ENCODE results near the gene NUFIP1. TPM values are rescaled to one million over a fixed set of nuclear protein-coding genes. Genes with fewer than 3 reads are reported as not detected.

Gene NUFIP1
- total RNA-seq, 1 experiment from 2014 or later, result 12.2 TPM

DNA sequence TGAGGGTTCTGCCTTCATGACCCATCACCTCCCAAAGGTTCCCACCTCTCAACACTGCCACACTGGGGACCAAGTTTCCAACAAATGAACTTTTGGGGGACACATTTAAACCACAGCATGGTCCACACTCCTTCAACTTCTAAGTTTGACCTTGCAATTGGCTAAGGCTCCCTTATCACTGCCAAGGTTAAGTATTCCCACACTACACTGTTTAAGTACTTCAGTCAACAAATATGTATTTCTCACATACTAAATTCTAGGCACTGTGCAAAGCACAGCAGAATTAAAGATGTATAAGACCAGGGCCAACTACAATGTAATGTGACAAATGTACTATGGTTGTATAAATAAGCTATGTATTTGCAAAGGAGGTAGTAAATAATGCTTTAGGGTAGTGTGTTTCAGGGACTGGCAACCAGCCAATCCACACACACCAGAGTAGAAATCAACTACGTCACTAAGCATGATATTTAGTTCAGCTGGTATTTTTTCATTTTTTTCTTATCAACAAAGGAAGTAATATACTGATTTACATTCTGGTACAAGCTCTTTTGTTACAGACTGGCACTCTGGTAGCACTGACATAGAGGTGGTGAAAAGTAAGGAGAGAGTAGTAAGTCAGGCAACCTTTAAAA lies 12.2 kb downstream of the NUFIP1 start:
- intact Hi-C loops (cut with micrococcal nuclease), result no loop called here
- ChIA-PET CTCF (no interaction called here), POLR2A (no interaction called here)

More for the DNA sequence above, 12.2 kb downstream of the NUFIP1 start:
- no peaks in the 10 kb centered on the region for H3K4me1 ChIP-seq (ENCODE audit: control insufficient read depth in 1 of 2, insufficient read depth in 2 of 2, low read length in 2 of 2)
- H3K4me2 ChIP-seq (ENCODE audit: low read length), result no peak overlapping the region
- H3K36me3 ChIP-seq (ENCODE audit: control insufficient read depth in 1 of 2, insufficient read depth in 2 of 2, low read length in 2 of 2), result peaks cover 29 to 33% of the 10 kb centered on the region in 2 experiments
- no peak overlapping the region for H2AFZ ChIP-seq (ENCODE audit: low read depth, low read length, poor library complexity, severe bottlenecking)
- no peak overlapping the region for H3K27ac ChIP-seq (ENCODE audit: low read depth, low read length)
- DNase-seq (ENCODE audit: low read depth, low spot score) (no peak), ATAC-seq (no peak)
- H4K20me1 ChIP-seq (ENCODE audit: insufficient read depth), result peaks cover 9% of the 10 kb centered on the region; the same call in 1 of the 2 replicates
- H3K27me3 ChIP-seq (ENCODE audit: insufficient read depth, low read length), result no peaks in the 10 kb centered on the region
- no peak for TF ChIP-seq TCF7L2 (IDR thresholded peaks at IDR 0.05; ENCODE audit: borderline replicate concordance, extremely low read depth, insufficient read depth, insufficient read length)
- TF ChIP-seq SP1 (IDR thresholded peaks at IDR 0.05; ENCODE audit: low read depth), result no peak
- no peak for TF ChIP-seq EGR1 (IDR thresholded peaks at IDR 0.05; ENCODE audit: low read depth)
- TF ChIP-seq ZFX (IDR thresholded peaks at IDR 0.05), result no peak
- TF ChIP-seq EZH2phosphoT487 (IDR thresholded peaks at IDR 0.05; ENCODE audit: borderline replicate concordance), result no peak
- TF ChIP-seq ZNF274 (IDR thresholded peaks at IDR 0.05; ENCODE audit: low read depth, low read length), result no peak
- TF ChIP-seq CBX3 (IDR thresholded peaks at IDR 0.05; ENCODE audit: low read depth), result no peak
- TF ChIP-seq POLR2AphosphoS5 (IDR thresholded peaks at IDR 0.05; ENCODE audit: low read depth, low read length), result no peak
- TF ChIP-seq SRF (IDR thresholded peaks at IDR 0.05; ENCODE audit: low read depth), result no peak
- TF ChIP-seq POLR2A (IDR thresholded peaks at IDR 0.05; ENCODE audit: borderline replicate concordance, extremely low read depth, insufficient read depth, insufficient read length), result no peak
- no peak for TF ChIP-seq ZBTB33 (IDR thresholded peaks at IDR 0.05; ENCODE audit: extremely low read depth, insufficient replicate concordance, low read length)
- no peak for TF ChIP-seq EZH2 (IDR thresholded peaks at IDR 0.05)
- H3K9ac ChIP-seq (ENCODE audit: low read length), result no peak overlapping the region
- no peaks in the 10 kb centered on the region for H3K9me3 ChIP-seq (ENCODE audit: control insufficient read depth in 1 of 2, insufficient read depth in 1 of 2, low read depth in 1 of 2, low read length in 2 of 2)
- BruUV-seq (replicated peaks), result no TSS peak
- H3K79me2 ChIP-seq (ENCODE audit: insufficient read depth, low read length), result peaks cover 32% of the 10 kb centered on the region
- no peak overlapping the region for H3K4me3 ChIP-seq (replicated peaks in 1 of 2; ENCODE audit: low read depth in 1 of 2, low read length in 2 of 2)
- RAD21 ChIA-PET (ENCODE audit: low non-redundant PET in 1 of 2, low total read pairs in 2 of 2, uncharacterized antibody in 2 of 2, unreplicated experiment in 2 of 2), result no interaction called here
- no peaks in the 10 kb centered on the region; the same call in 1 of the 2 replicates for H3K9me2 ChIP-seq (ENCODE audit: insufficient read depth)

Data from HCT116 (cell line).